Measurements from ENCODE around the gene PGGHG. TPM values are rescaled to one million over a fixed set of nuclear protein-coding genes. Genes with fewer than 3 reads are reported as not detected.
A peak's percentile ranks its signal among the peaks of the same experiment; 100 is the strongest.

Gene PGGHG
- total RNA-seq (10 to 100 TPM in 4 of 5 donors, 1 to 10 TPM in 1; 3.5 to 34.8 (median 11.9) TPM), polyA plus RNA-seq (10 to 100 TPM; 14.4 to 44.0 (median 20.7) TPM)
- long read RNA-seq, donor 1: 0 reads
- long read RNA-seq, donor 2, partial matches to known transcripts: 0 of 2 reads
- long read RNA-seq, donor 2, other reads (novel, unspliced or antisense): 0 of 2 reads
- long read RNA-seq, donor 3: 0 reads
- long read RNA-seq, donor 4: 0 reads
- long read RNA-seq, donor 5: 0 reads
- long read RNA-seq, donor 6, partial matches to known transcripts: 0 of 1 reads
- long read RNA-seq, donor 6, other reads (novel, unspliced or antisense): 0 of 1 reads
- long read RNA-seq, donor 7, partial matches to known transcripts: 0 of 1 reads
- long read RNA-seq, donor 7, other reads (novel, unspliced or antisense): 0 of 1 reads
- long read RNA-seq, donor 8: 0 reads
- long read RNA-seq, donor 9: 0 reads
- long read RNA-seq, donor 10: 0 reads

DNA sequence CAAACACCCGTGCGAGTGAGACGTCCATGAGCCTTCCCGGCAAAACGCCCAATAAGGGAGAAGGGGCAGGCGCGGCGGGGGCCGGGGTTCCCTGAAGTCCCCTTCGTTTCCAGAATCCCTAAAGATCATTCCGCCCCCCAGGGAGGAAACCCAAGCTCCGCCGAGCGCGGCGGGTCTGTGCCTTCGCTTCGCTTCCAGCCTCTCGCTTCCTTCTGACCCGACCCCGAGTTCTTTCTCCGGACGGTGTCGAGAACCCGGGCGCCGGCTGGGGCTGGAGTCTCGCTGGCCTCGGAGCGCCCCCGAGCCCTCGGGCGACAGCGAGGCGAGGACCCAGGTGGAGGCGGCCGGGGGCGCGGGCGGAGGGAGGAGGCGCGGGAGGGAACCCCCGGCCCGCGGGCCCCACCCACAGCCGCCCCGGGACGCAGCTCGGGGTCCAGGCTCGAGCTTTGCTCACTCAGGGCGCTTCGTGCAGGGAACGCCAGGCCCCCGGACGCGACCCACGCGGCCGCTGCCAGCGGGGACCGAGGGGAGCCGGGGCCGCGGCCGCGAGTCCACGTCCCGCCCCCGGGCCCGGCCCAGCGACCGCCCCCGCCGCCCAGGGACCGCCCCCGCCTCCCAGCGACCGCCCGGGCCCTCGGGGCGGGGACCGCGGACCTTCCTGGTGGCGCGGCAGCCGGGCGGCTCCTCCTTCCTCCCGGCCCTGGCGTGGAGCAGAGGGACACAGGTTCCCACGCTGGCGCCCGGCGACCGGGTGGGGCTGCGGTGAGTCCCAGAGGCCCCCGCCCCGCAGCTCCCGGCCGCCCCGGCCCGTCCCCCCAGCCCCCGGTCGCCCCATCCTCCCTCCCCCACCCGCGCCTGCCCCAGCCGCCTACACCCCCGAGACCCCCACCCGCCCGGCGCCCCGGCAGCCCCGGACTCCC is at the start of gene PGGHG:
PGGHG (plus strand) TSS at position 649 of the 920 bp plus-strand sequence. CDS start 691 bp downstream, outside the sequence.
- TF ChIP-seq CTCF (IDR thresholded peaks at IDR 0.05): no peak
- TF ChIP-seq EP300 (IDR thresholded peaks at IDR 0.05): no peak
- no peak for TF ChIP-seq POLR2A (IDR thresholded peaks at IDR 0.05)
- TF ChIP-seq POLR2AphosphoS5 (IDR thresholded peaks at IDR 0.05): peak in 2 of 3 donors; percentile 45 to 51
- intact Hi-C loops (cut with DNase I; ENCODE audit: low total_unique reads): no loop called here
- Histone ChIP-seq H3K27me3 (peaks cover 0 to 39% (median 15%) of the 10 kb centered on the region in 3 donors), H3K9me3 (no peaks in the 10 kb centered on the region), H3K4me1 (peaks cover 4 to 31% (median 28%) of the 10 kb centered on the region in 4 donors), H3K36me3 (peaks cover 0 to 27% (median 19%) of the 10 kb centered on the region in 4 donors), H3K4me3 (peak within 1 kb of the TSS; percentile 63 to 87 (median 76)), H3K27ac (peak within 1 kb of the TSS; percentile 18 to 83 (median 80))
- peak; percentile 84 to 88 for DNase-seq
- WGBS, 5 donors: 0 to 1% (median 0%) methylated on average over 14 to 110 of the region's 112 CpGs

GRCh38 chr11:240315-240714 is 48.6 kb upstream of the PGGHG start:
- TF ChIP-seq EP300 (IDR thresholded peaks at IDR 0.05): no peak
- TF ChIP-seq POLR2AphosphoS5 (IDR thresholded peaks at IDR 0.05): no peak
- no peak for TF ChIP-seq POLR2A (IDR thresholded peaks at IDR 0.05)
- no peak for TF ChIP-seq CTCF (IDR thresholded peaks at IDR 0.05)
- intact Hi-C loops (cut with DNase I; ENCODE audit: low total_unique reads): no loop called here
- no peak overlapping the region for H3K4me3 ChIP-seq
- H3K36me3 ChIP-seq: peaks cover 16 to 65% (median 59%) of the 10 kb centered on the region in 4 donors
- 26 to 56% (median 39%) methylated on average over 1 of the region's 1 CpG for WGBS, 5 donors
- H3K27ac ChIP-seq: no peak overlapping the region
- H3K4me1 ChIP-seq: peaks cover 18 to 41% (median 25%) of the 10 kb centered on the region in 4 donors
- H3K9me3 ChIP-seq: no peaks in the 10 kb centered on the region
- H3K27me3 ChIP-seq: no peaks in the 10 kb centered on the region
- DNase-seq: no peak

DNA sequence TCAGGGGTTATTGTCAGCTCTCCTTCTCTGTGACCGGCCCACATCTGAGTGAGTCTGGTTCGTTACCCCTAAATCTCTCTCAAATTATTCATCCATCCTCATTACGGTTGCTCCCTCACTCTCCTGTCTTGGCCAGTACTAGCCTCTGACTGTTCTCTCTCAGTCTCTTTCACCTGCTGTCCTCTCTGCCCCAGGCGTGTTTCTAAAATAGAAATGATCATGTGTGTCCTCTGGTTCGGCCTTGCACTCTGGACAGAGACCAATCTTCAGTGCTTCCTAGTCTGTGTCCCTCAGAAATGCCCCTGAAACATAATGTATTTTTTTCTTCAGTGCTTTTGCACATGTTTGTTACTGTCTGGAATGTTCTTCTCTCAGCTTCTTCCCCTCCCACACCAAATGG is 47.3 kb upstream of the PGGHG start:
- no peak for DNase-seq
- Histone ChIP-seq H3K27me3 (no peaks in the 10 kb centered on the region), H3K9me3 (no peaks in the 10 kb centered on the region), H3K4me3 (no peak overlapping the region), H3K4me1 (peaks cover 14 to 35% (median 20%) of the 10 kb centered on the region in 4 donors), H3K36me3 (peaks cover 29 to 78% (median 72%) of the 10 kb centered on the region in 4 donors), H3K27ac (no peak overlapping the region)
- TF ChIP-seq EP300 (IDR thresholded peaks at IDR 0.05) (no peak), POLR2A (IDR thresholded peaks at IDR 0.05) (no peak), CTCF (IDR thresholded peaks at IDR 0.05) (no peak), POLR2AphosphoS5 (IDR thresholded peaks at IDR 0.05) (no peak)
- WGBS, 5 donors: 93 to 97% (median 95%) methylated on average over 5 of the region's 5 CpGs
- intact Hi-C loops (cut with DNase I; ENCODE audit: low total_unique reads): no loop called here

DNA sequence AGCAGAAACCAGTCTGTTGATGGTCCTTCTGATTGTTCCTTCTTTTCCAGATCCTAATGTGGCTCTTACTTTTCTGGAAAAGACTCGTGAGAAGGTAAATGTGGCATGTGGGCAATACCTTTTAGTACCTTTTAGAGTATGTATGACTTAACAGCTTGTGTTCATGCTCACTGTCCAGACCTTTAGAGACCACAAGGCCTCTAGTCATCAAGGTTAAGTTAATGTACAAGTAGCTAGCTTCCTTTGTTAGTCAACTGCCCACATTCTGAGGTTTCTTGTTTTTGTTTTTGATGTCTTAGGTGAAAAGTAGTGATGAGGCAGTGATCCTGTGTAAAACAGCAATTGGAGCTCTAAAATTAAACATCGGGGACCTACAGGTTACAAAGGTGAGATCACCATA is 44.5 kb upstream of the PGGHG start:
- TF ChIP-seq POLR2AphosphoS5 (IDR thresholded peaks at IDR 0.05) (no peak), EP300 (IDR thresholded peaks at IDR 0.05) (no peak), CTCF (IDR thresholded peaks at IDR 0.05) (no peak), POLR2A (IDR thresholded peaks at IDR 0.05) (no peak)
- no peaks in the 10 kb centered on the region for H3K9me3 ChIP-seq
- 86 to 96% (median 88%) methylated on average over 2 of the region's 2 CpGs for WGBS, 5 donors
- no peak overlapping the region for H3K4me3 ChIP-seq
- H3K27me3 ChIP-seq: no peaks in the 10 kb centered on the region
- no peak overlapping the region for H3K27ac ChIP-seq
- DNase-seq: no peak
- H3K4me1 ChIP-seq: peaks cover 0 to 12% (median under 1%) of the 10 kb centered on the region in 4 donors
- intact Hi-C loops (cut with DNase I; ENCODE audit: low total_unique reads): no loop called here
- peaks cover 56 to 98% (median 94%) of the 10 kb centered on the region in 4 donors for H3K36me3 ChIP-seq

Data from stomach (tissue), 19 donors.